Measurements from ENCODE around the gene SFMBT1. TPM values are rescaled to one million over a fixed set of nuclear protein-coding genes. Genes with fewer than 3 reads are reported as not detected.
A peak's percentile ranks its signal among the peaks of the same experiment; 100 is the strongest.

Gene SFMBT1
- polyA plus RNA-seq, 1 of the 3 experiments (the other 2 are of a cell fraction) = 0.72 TPM

GRCh38 chr3:53044371-53044710, 1.5 kb downstream of the SFMBT1 start:
- Histone ChIP-seq H3K4me1 (ENCODE audit: control insufficient read depth in 1 of 2, insufficient read depth in 2 of 2, low read depth in 1 of 2, low read length in 1 of 2) (peaks cover 0 to 6% of the 10 kb centered on the region in 2 experiments; a peak in 2 of 4 replicates), H3K9ac (0 out of 2 replicates have a peak overlapping the region, but pooled peaks have one; percentile 50), H3K4me3 (ENCODE audit: low read depth in 2 of 2, low read length in 1 of 2) (peak overlapping the region; percentile 61 to 75), H3K4me2 (peak overlapping the region; percentile 71), H3F3A (replicated peaks; ENCODE audit: insufficient read depth) (peaks cover 11% of the 10 kb centered on the region), H3K9me2 (no peaks in the 10 kb centered on the region), H4K20me1 (ENCODE audit: insufficient read depth) (no peaks in the 10 kb centered on the region), H3K79me2 (ENCODE audit: insufficient read depth) (no peaks in the 10 kb centered on the region; the same call in 1 of the 2 replicates), H3K27me3 (ENCODE audit: insufficient read depth) (no peaks in the 10 kb centered on the region; the same call in 1 of the 2 replicates), H2AFZ (ENCODE audit: low read depth) (peak overlapping the region; percentile 84), H3K36me3 (replicated peaks in 1 of 2; ENCODE audit: control insufficient read depth in 1 of 2, insufficient read depth in 2 of 2, low read length in 1 of 2) (no peaks in the 10 kb centered on the region), H3K27ac (ENCODE audit: low read depth in 2 of 2, low read length in 1 of 2) (no peak overlapping the region), H3K9me3 (no peaks in the 10 kb centered on the region)
- no peak for DNase-seq
- ChIA-PET POLR2A (no interaction called here), CTCF (interaction anchor here (1.1 to 1.3 kb wide), 2 partner anchors 109 to 161 kb away, joined by 4 to 5 read pairs; no protein-coding TSS in a partner anchor)
- TF ChIP-seq RFX5 (IDR thresholded peaks at IDR 0.05; ENCODE audit: low read length) = no peak
- no peak for TF ChIP-seq TAF1 (IDR thresholded peaks at IDR 0.05; ENCODE audit: borderline replicate concordance, low read depth, low read length)
- TF ChIP-seq POLR2AphosphoS5 (IDR thresholded peaks at IDR 0.05; ENCODE audit: low read depth, low read length) = no peak
- TF ChIP-seq SMC3 (IDR thresholded peaks at IDR 0.05; ENCODE audit: low read depth, low read length) = no peak
- no peak for TF ChIP-seq CHD2 (IDR thresholded peaks at IDR 0.05; ENCODE audit: low read length, partially characterized antibody)
- TF ChIP-seq EP300 (IDR thresholded peaks at IDR 0.05; ENCODE audit: borderline replicate concordance in 1 of 2, low read depth in 1 of 2, low read length in 1 of 2) = no peak
- 92% methylated on average over 11 of the region's 11 CpGs for WGBS (ENCODE audit: low lambda C conversion rate)

DNA sequence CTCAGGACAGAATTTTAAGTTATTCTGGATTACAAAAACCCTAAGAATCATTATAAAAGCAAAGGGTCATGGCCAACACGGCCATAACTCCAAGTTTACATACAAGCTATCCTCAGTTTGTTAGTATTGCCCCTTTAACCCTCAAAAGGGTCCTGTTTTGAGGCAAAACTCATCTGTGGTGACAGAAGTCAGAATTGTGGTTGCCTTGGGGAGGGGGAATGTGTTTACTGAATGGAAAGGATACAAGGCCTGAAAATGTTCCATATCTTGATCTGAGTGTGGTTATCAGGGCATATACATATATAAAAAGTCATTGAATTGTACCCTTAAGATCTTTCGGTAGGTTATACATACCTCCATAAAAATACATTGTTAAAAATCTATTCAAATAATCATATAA, 2.1 kb downstream of the SFMBT1 start:
- H3K36me3 ChIP-seq (replicated peaks in 1 of 2; ENCODE audit: control insufficient read depth in 1 of 2, insufficient read depth in 2 of 2, low read length in 1 of 2) = no peaks in the 10 kb centered on the region
- no peaks in the 10 kb centered on the region; the same call in 1 of the 2 replicates for H3K79me2 ChIP-seq (ENCODE audit: insufficient read depth)
- peaks cover 0 to 6% of the 10 kb centered on the region in 2 experiments; a peak in 2 of 4 replicates for H3K4me1 ChIP-seq (ENCODE audit: control insufficient read depth in 1 of 2, insufficient read depth in 2 of 2, low read depth in 1 of 2, low read length in 1 of 2)
- H3F3A ChIP-seq (replicated peaks; ENCODE audit: insufficient read depth) = peaks cover 11% of the 10 kb centered on the region
- POLR2A ChIA-PET = no interaction called here
- H3K4me3 ChIP-seq (ENCODE audit: low read depth in 2 of 2, low read length in 1 of 2) = no peak overlapping the region
- no peak overlapping the region for H2AFZ ChIP-seq (ENCODE audit: low read depth)
- no peak for TF ChIP-seq RCOR1 (IDR thresholded peaks at IDR 0.05; ENCODE audit: low read length)
- no peak for TF ChIP-seq JUND (IDR thresholded peaks at IDR 0.05)
- TF ChIP-seq FOXJ3 (CRISPR knock-in tag; IDR thresholded peaks at IDR 0.05) = no peak
- no peak for TF ChIP-seq TAF1 (IDR thresholded peaks at IDR 0.05; ENCODE audit: borderline replicate concordance, low read depth, low read length)
- TF ChIP-seq MEF2A (IDR thresholded peaks at IDR 0.05; ENCODE audit: borderline replicate concordance, low read depth) = no peak
- TF ChIP-seq RFX5 (IDR thresholded peaks at IDR 0.05; ENCODE audit: low read length) = no peak
- TF ChIP-seq RXRA (IDR thresholded peaks at IDR 0.05; ENCODE audit: borderline replicate concordance, low read depth) = no peak
- no peak for TF ChIP-seq USF2 (IDR thresholded peaks at IDR 0.05; ENCODE audit: borderline replicate concordance, low read depth, low read length)
- TF ChIP-seq TEAD4 (IDR thresholded peaks at IDR 0.05; ENCODE audit: borderline replicate concordance, insufficient read depth) = no peak
- no peak for TF ChIP-seq YY1 (IDR thresholded peaks at IDR 0.05; ENCODE audit: low read depth)
- no peak for TF ChIP-seq FOSL2 (IDR thresholded peaks at IDR 0.05; ENCODE audit: borderline replicate concordance, low read depth)
- no peaks in the 10 kb centered on the region; the same call in 1 of the 2 replicates for H3K27me3 ChIP-seq (ENCODE audit: insufficient read depth)
- H3K27ac ChIP-seq (ENCODE audit: low read depth in 2 of 2, low read length in 1 of 2) = no peak overlapping the region
- no peak overlapping the region for H3K4me2 ChIP-seq
- CTCF ChIA-PET = interaction anchor here (0.7 to 1.3 kb wide), 4 partner anchors 10 to 160 kb away, joined by 4 to 6 read pairs (median 4); no protein-coding TSS in a partner anchor
- H3K9me2 ChIP-seq = no peaks in the 10 kb centered on the region
- H3K9ac ChIP-seq = no peak overlapping the region
- no peaks in the 10 kb centered on the region for H4K20me1 ChIP-seq (ENCODE audit: insufficient read depth)
- no peak for DNase-seq
- 85% methylated on average over 2 of the region's 2 CpGs for WGBS (ENCODE audit: low lambda C conversion rate)
- no peaks in the 10 kb centered on the region for H3K9me3 ChIP-seq
